Measurements from ENCODE around the gene CELSR1.
"Not testable (repeated sequence)": the region's sequence is repeated elsewhere in the genome, so short reads cannot be mapped to it uniquely, and the experiment has no call there.

Gene CELSR1

GRCh38 chr22:46482056-46482675 lies 55.3 kb downstream of the CELSR1 start:
- DNase-seq = no peak

GRCh38 chr22:46481386-46481785 lies 56.0 kb downstream of the CELSR1 start:
- no peak for DNase-seq

GRCh38 chr22:46480396-46480795 lies 57.0 kb downstream of the CELSR1 start:
- no peak for DNase-seq

GRCh38 chr22:46479046-46479445 lies 58.4 kb downstream of the CELSR1 start:
- no peak for DNase-seq

- no peak for DNase-seq
Observed at GRCh38 chr22:46478083-46478551, 59.3 kb downstream of the CELSR1 start.

GRCh38 chr22:46476547-46476941 lies 60.9 kb downstream of the CELSR1 start:
- DNase-seq = no peak

GRCh38 chr22:46473896-46474557 lies 63.4 kb downstream of the CELSR1 start:
- DNase-seq = no peak

GRCh38 chr22:46473021-46473779 lies 64.2 kb downstream of the CELSR1 start:
- no peak for DNase-seq

GRCh38 chr22:46472722-46473016 lies 64.8 kb downstream of the CELSR1 start:
- no peak for DNase-seq

GRCh38 chr22:46471901-46472721 lies 65.3 kb downstream of the CELSR1 start:
- no peak for DNase-seq

- DNase-seq = not testable (repeated sequence)
Observed at GRCh38 chr22:46471330-46471729, 66.1 kb downstream of the CELSR1 start.

GRCh38 chr22:46469711-46470110 lies 67.7 kb downstream of the CELSR1 start:
- DNase-seq = no peak

GRCh38 chr22:46467006-46467405 lies 70.4 kb downstream of the CELSR1 start:
- no peak for DNase-seq

GRCh38 chr22:46466255-46466676 lies 71.2 kb downstream of the CELSR1 start:
- DNase-seq = no peak

- DNase-seq = no peak
Observed at GRCh38 chr22:46465793-46466192, 71.6 kb downstream of the CELSR1 start.

- DNase-seq = no peak
Observed at GRCh38 chr22:46465345-46465720, 72.1 kb downstream of the CELSR1 start.

- DNase-seq = no peak
Observed at GRCh38 chr22:46464701-46465344, 72.6 kb downstream of the CELSR1 start.

- no peak for DNase-seq
Observed at GRCh38 chr22:46464296-46464695, 73.1 kb downstream of the CELSR1 start.

GRCh38 chr22:46463435-46464227 lies 73.8 kb downstream of the CELSR1 start:
- DNase-seq = no peak

- DNase-seq = no peak
Observed at GRCh38 chr22:46462726-46463371, 74.6 kb downstream of the CELSR1 start.

All from right kidney (tissue), 1 donor.